Measurements from ENCODE around the gene SRD5A1. TPM values are rescaled to one million over a fixed set of nuclear protein-coding genes. Genes with fewer than 3 reads are reported as not detected.

The SRD5A1 gene
- total RNA-seq, 1 donor from 2014 or later = 2.3 TPM

DNA sequence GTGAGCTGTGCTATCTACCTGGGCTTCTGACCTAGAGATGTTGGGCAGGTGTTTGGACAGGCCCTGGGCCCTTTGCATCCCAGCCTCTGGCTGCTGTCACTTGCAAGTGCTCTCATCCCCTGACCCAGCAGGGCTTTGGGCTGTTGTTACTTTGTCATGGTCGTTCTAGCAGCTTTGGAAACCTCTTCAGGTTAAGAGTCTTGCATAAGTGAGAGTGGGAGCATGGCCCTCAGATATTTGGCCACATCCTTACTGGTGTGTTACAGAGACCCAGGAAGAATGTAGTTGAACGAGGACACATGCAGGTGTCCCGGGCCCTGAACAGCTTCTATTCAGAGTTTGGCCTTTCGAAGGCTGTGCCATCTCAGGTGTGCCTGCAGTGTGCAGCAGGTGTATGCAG, 84.4 kb downstream of the SRD5A1 start:
- DNase-seq (no peak), ATAC-seq (no peak)
- intact Hi-C loops (cut with micrococcal nuclease) = no loop called here

DNA sequence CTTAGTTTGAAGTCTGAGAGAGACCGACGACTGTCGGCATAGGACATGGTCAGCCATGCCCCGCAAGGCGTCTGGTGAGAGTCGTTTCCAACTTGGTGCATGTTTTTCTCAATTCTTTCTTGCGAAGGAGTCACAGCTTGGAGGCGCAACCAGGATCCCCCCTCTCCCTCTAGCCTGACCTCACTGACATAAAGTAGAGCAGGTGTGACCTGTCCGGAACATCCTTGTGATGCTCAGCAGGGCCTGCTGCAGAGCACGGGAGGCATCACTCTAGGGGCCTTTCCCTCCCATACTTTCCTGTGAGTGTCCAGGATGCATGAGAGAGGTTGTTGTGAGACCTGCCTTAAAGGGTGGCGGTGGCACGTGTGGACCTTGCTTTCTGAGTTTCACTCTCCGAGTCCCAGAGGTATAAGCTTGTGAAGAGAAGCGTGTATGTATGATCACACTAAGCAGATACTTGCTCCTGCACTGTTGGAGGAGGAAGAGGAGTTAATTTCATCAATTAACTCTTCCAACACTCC, 85.0 kb downstream of the SRD5A1 start:
- DNase-seq = no peak
- intact Hi-C loops (cut with micrococcal nuclease) = no loop called here
- ATAC-seq = no peak

DNA sequence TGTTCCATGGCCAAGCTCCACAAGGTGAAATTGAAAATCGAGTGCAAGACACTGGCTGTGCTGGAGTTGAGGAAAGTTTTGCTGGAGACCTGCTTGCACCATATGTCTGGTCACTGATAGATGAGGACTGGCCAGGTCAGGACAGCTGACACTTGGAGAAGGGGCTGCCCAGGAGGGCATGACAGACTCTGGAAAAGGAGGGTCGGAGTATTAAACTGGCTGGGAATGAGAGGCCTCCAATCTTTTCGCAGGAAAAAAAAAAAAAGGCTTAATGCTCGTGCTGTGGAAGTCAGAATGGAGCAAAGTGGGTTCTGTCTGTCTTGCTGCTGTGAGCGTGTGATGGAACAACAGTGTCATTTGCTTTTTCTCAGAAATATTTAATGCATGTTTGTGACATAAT, 85.5 kb downstream of the SRD5A1 start:
- ATAC-seq (no peak), DNase-seq (no peak)
- intact Hi-C loops (cut with micrococcal nuclease) = no loop called here

DNA sequence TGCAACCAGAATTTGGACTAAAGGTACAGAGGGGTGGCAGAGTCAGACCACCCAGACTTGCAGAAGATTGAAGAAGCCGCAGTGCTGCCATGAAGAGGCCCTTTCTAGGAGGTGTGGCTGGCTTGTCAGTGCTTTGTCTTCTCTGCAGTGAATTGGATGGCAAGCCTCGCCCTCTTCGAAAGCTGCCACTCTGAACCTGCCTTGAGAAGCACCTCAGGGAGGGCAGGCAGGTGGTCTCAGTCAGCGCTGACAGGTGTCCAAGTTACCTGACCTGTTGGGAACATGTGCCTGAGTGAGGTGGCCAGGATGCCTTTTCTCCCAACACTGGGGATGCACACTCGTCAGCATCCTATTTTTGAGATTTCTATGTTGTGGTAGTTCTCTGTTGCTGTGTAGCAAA, 86.2 kb downstream of the SRD5A1 start:
- intact Hi-C loops (cut with micrococcal nuclease) = no loop called here
- ATAC-seq (no peak), DNase-seq (no peak)

DNA sequence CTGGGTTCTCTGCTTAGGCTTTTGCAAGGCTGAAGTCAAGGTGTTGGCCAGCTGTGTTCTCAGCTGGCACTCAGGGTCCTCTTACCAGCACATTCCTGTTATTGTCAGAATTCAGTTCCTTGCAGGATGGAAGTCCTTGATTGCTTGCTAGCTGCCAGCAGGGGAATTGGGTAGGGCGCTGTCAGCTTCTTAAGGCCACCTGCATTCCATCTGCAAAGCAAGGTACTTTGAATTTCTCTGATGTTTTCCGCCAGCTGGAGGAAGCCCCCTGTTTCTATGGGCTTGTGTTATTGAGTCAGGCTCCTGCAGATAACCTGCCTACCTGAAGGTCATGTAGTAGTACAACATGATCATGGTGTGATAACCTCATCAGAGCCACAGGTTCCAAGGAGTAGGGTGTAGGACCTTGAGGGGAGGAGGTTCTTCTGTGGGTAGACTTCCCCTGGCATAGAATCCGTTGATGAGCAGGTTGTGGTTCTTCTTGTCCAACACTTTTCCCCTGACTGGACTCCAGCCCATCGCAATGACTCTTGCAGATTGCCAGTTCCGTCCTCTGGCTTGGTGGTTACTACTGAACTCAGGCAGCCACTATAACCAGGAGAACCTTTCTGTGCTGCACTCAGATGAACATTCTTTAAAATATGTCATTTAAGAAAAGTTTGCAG, 86.8 kb downstream of the SRD5A1 start:
- ATAC-seq = peak; percentile 47
- no peak for DNase-seq
- intact Hi-C loops (cut with micrococcal nuclease) = no loop called here

DNA sequence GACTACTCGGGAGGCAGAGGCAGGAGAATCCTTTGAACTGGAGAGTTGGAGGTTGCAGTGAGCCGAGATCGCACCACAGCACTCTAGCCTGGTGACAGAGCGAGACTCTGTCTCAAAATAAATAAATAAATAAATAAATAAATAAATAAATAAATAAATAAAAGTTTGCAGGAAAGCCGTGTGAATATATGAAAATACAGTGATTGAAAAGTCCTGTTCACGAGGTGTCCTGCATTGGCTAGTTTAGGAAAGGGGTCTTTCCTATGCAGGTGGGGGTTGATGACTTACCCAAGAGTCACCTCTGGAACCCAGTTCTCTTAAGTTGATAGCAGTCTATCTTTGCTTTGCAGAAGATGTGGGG, 87.3 kb downstream of the SRD5A1 start:
- DNase-seq = no peak
- intact Hi-C loops (cut with micrococcal nuclease) = no loop called here
- no peak for ATAC-seq

DNA sequence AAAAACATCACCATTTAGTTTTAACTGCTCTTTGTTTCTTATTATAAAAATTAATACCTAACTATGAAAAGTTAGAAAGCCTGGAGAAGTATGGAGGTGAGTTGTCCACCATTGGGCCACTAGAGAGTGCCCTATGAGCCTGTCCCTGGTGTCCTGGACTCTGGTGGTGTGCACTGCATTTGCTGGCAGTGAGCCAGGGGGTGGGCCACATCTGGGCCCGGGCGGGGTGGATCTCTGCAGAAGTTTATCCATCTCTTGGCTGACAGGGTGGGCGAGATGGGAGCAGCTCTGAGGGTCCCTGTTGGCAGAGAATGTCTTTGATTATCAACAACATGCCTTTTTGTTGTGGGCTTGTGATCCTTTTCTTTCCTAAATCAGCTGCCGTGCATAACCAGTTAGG, 88.2 kb downstream of the SRD5A1 start:
- DNase-seq (peak; percentile 44), ATAC-seq (peak; percentile 27)
- intact Hi-C loops (cut with micrococcal nuclease) = no loop called here

DNA sequence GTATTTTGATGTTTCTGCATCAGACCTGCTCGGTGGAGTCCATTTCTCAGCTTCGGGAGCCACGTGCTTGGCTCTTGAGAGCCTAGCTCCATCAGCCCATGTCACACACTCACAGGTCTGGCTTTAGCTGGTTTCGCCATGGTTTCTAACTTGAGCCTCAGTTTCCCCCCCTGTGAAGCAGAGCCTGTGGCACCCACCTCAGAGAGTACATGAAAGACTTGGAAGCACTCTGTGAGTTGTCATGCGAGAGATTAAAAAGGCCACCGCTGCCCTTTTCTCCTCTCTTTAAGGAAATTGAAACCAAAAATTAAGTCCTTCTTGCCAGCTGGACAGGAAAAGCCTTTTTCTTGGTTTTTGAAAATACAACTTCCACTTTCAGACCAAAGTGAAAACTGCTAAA, 88.8 kb downstream of the SRD5A1 start:
- DNase-seq = no peak
- peak; percentile 47 for ATAC-seq
- intact Hi-C loops (cut with micrococcal nuclease) = no loop called here

DNA sequence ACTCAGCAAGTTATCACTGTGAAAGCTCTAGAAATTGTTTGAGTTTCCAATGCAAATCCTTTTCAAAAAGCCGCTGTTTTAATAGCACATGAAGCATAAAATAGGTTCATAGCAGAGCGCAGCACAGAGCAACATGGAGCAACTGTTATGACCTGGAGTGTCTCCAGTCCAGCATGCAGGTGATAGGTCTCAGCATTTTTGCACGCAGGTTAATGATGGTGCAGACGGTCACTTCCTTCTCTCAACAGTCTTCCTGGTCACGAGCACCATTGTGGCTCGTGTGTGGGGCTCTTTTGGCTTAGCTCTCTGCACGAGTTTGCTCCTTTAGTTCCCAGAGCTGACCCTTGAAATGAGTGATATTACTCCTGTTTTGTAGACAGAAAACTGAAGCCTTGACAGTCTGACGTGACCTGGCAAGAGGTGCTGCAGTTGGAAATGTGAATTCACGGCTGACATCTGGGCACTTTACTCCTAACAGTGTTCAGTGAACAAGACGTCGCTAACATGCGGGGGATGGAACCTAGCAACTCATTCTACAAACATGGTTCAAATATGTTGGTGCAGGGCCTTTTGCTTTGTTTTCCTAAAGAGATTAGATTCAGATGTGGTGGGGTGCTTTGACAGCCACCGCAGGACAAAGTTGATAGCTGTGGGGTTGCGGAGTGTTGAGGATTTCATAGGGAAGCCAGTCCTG, 90.0 kb downstream of the SRD5A1 start:
- DNase-seq = no peak
- no peak for ATAC-seq
- intact Hi-C loops (cut with micrococcal nuclease) = no loop called here

DNA sequence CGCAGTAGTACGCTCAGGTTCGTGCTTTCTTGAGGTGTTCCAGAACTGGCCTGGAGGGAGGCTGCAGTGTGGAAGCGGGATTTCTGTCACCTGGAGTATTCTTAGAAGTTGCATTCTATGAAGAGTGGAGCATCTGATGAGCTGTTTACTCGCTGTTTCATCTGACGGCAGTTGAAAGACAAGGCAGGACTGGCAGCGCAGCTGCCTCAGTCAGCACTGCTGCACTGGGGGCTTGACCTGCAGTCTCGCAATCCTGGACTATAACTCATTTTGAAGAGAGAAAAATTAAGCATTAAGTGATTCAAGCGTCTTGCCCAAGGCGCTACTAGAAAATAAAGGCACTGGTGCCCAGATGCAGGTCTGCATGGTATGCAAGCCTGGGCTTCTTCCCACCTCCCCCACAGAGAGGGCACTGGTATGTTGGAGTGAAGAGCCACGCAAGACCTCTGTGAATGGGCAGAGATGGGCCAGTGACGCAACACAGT, 90.6 kb downstream of the SRD5A1 start:
- ATAC-seq (no peak), DNase-seq (no peak)
- intact Hi-C loops (cut with micrococcal nuclease) = no loop called here

Other genes with a start within 250 kb of the SRD5A1 start
- 22.1 TPM for gene UBE2QL1, start 184.6 kb upstream of the SRD5A1 start, total RNA-seq
- gene NSUN2, start 396 bp upstream of the SRD5A1 start, total RNA-seq = 33.5 TPM
- gene TENT4A, start 80.0 kb downstream of the SRD5A1 start, total RNA-seq = 10.7 TPM